Measurements from ENCODE around the gene RNF40. TPM values are rescaled to one million over a fixed set of nuclear protein-coding genes. Genes with fewer than 3 reads are reported as not detected.

RNF40 gene
- 42.7 and 67.6 TPM in 2 replicates for total RNA-seq

GRCh38 chr16:30761928-30762902, at the start of gene RNF40, which contains the start of gene CFAP119:
Gene RNF40 (plus strand): TSS chr16:30762322. CDS start chr16:30762546, 224 bp downstream.
Gene CFAP119 (minus strand): TSS chr16:30762062. CDS start chr16:30761748, 314 bp downstream.

DNA sequence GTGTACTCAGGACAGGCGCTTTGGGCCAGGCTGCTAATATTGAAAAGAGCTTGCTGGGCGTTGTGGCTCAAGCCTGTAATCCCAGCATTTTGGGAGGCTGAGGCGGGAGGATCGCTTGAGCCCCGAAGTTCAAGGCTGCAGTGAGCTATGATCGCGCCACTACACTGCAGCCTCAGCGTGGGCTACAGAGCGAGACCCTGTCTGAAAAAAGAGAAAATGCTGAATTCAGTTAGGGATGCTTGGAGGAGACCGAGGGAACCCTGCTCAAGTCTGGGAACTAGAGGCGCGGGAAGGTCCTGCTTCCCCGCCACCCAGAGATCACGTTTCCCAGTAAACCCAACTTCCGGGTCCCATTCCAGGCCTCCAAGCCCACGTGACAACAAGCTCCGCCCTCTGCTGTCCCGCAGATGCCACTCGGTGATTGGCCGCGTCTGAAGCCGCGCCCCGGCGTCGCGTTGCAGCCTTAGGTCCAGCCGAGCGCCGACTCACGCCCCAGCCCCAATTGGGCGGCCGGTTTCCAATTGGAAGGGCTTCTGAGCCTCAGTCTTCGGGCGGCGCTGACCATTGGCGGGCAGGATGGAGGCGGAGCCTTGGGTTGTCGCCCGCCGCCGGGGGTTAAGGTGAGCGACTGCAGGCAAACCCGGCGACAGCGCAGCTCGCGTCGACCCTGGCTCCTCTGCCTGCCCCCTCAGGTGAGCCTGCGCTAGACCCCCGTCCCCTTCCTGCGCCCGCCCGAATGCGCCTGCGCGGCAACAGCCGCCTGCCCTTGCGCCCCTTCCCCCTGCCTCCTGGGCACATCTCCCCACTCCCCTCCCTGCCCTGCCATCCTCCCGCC, 14.1 kb upstream of the RNF40 start, which contains the start of gene PHKG2:
Gene PHKG2, plus strand, starts transcription at position 627 of the 835 bp plus-strand sequence. CDS start 396 bp downstream, outside the sequence.

GRCh38 chr16:30786936-30787612, 25.0 kb downstream of the RNF40 start, which contains the start of gene ZNF629:
Gene ZNF629 (minus strand): TSS chr16:30787205. CDS start chr16:30784482, 2,723 bp downstream.

Other genes with a start within 250 kb of the RNF40 start
- 9.4 and 13.2 TPM in 2 replicates for gene ZNF768, start 235.8 kb upstream of the RNF40 start, total RNA-seq
- 3.9 and 8.4 TPM in 2 replicates for gene ZNF747, start 227.5 kb upstream of the RNF40 start, total RNA-seq
- gene ZNF764, start 203.9 kb upstream of the RNF40 start, total RNA-seq: 2.8 and 3.5 TPM in 2 replicates
- 9.1 and 10.6 TPM in 2 replicates for gene ZNF688, start 190.6 kb upstream of the RNF40 start, total RNA-seq
- 6.8 and 10.0 TPM in 2 replicates for gene ZNF785, start 176.6 kb upstream of the RNF40 start, total RNA-seq
- 2.9 and 4.0 TPM in 2 replicates for gene ZNF689, start 151.9 kb upstream of the RNF40 start, total RNA-seq
- gene PRR14, start 111.4 kb upstream of the RNF40 start, total RNA-seq: 5.8 and 8.1 TPM in 2 replicates
- 13.3 and 18.6 TPM in 2 replicates for gene FBRS, start 103.9 kb upstream of the RNF40 start, total RNA-seq
- gene SRCAP, start 63.2 kb upstream of the RNF40 start, total RNA-seq: 20.4 and 51.7 TPM in 2 replicates
- gene PHKG2, start 13.9 kb upstream of the RNF40 start, total RNA-seq: 10.7 and 15.0 TPM in 2 replicates
- 0.65 and 0.82 TPM in 2 replicates for gene CFAP119, start 260 bp upstream of the RNF40 start, total RNA-seq
- gene ZNF629, start 24.9 kb downstream of the RNF40 start, total RNA-seq: 3.7 and 6.2 TPM in 2 replicates
- gene BCL7C, start 131.8 kb downstream of the RNF40 start, total RNA-seq: 23.1 and 27.8 TPM in 2 replicates
- gene CTF1, start 134.3 kb downstream of the RNF40 start, total RNA-seq: under 0.01 and 0.19 TPM in 2 replicates
- 14.0 and 15.2 TPM in 2 replicates for gene FBXL19, start 161.2 kb downstream of the RNF40 start, total RNA-seq
- gene ORAI3, start 186.7 kb downstream of the RNF40 start, total RNA-seq: 13.5 and 16.0 TPM in 2 replicates
- 1.6 and 5.4 TPM in 2 replicates for gene SETD1A, start 195.4 kb downstream of the RNF40 start, total RNA-seq
- 17.3 and 22.2 TPM in 2 replicates for gene HSD3B7, start 222.9 kb downstream of the RNF40 start, total RNA-seq
- 1.1 TPM in 1 of 2 replicates, not detected in the other for gene STX1B, start 248.3 kb downstream of the RNF40 start, total RNA-seq